Hepatocyte (in vitro differentiated cells): ENCODE measurements around the gene TTF1. TPM values are rescaled to one million over a fixed set of nuclear protein-coding genes. Genes with fewer than 3 reads are reported as not detected.

Source experiments
- DNase-seq: peaks from one replicate; pipeline ENCODE4 v3.0.0-alpha.2; 2016; ENCODE audit warnings: low spot score
- H2AFZ ChIP-seq: fragments of 200-600 bp; sonication (generic); 2 replicates; pipeline ENCODE4 v1.6.0; 2016; ENCODE audit warnings: antibody characterized with exemption, mild to moderate bottlenecking
- H3K27ac ChIP-seq: fragments of 200-600 bp; sonication (generic); 2 replicates; pipeline ENCODE4 v1.5.1; 2016; ENCODE audit warnings: mild to moderate bottlenecking
- H3K27me3 ChIP-seq: fragments of 200-600 bp; sonication (generic); 2 replicates; pipeline ENCODE4 v1.6.1; 2016
- H3K36me3 ChIP-seq: fragments of 200-600 bp; sonication (generic); replicated peaks from 2 replicates; pipeline ENCODE4 v1.5.1; 2016; ENCODE audit warnings: low read depth; ENCODE audit not compliant: insufficient read depth
- H3K4me1 ChIP-seq: fragments of 200-600 bp; sonication (generic); 2 replicates; pipeline ENCODE4 v1.5.1; 2016; ENCODE audit warnings: mild to moderate bottlenecking, moderate library complexity; ENCODE audit not compliant: insufficient read depth
- H3K4me2 ChIP-seq: fragments of 200-600 bp; sonication (generic); 2 replicates; pipeline ENCODE4 v1.6.0; 2016
- H3K4me3 ChIP-seq: fragments of 200-600 bp; sonication (generic); 2 replicates; pipeline ENCODE4 v1.5.1; 2016; ENCODE audit warnings: mild to moderate bottlenecking
- H3K79me2 ChIP-seq: fragments of 200-600 bp; sonication (generic); 2 replicates; pipeline ENCODE4 v1.6.0; 2017; ENCODE audit warnings: mild to moderate bottlenecking
- H3K9me2 ChIP-seq: fragments of 200-600 bp; sonication (generic); replicated peaks from 2 replicates; pipeline ENCODE4 v1.6.0; 2017; ENCODE audit warnings: mild to moderate bottlenecking; ENCODE audit not compliant: insufficient read depth
- H3K9me3 ChIP-seq: fragments of 200-600 bp; sonication (generic); 2 replicates; pipeline ENCODE4 v1.5.1; 2016; ENCODE audit warnings: low read depth, mild to moderate bottlenecking
- H4K20me1 ChIP-seq: fragments of 200-600 bp; sonication (generic); 2 replicates; pipeline ENCODE4 v1.6.0; 2016; ENCODE audit warnings: mild to moderate bottlenecking; ENCODE audit not compliant: insufficient read depth, poor library complexity, severe bottlenecking
- CTCF ChIP-seq: fragments of 200-600 bp; sonication (generic); IDR thresholded peaks from 2 replicates; pipeline ENCODE4 v1.5.1; 2016; ENCODE audit warnings: antibody characterized with exemption, mild to moderate bottlenecking; ENCODE audit not compliant: poor library complexity
- EZH2 ChIP-seq: fragments of 200-600 bp; sonication (generic); IDR thresholded peaks from 2 replicates; pipeline ENCODE4 v1.6.1; 2016; ENCODE audit warnings: antibody characterized with exemption, mild to moderate bottlenecking, borderline replicate concordance
- EZH2phosphoT487 ChIP-seq: fragments of 200-600 bp; sonication (generic); IDR thresholded peaks from one replicate; pipeline ENCODE4 v1.6.1; 2018; ENCODE audit warnings: antibody characterized with exemption, mild to moderate bottlenecking, low read depth, moderate library complexity; ENCODE audit not compliant: unreplicated experiment, severe bottlenecking
- WGBS: methylation state at CpG from one replicate; pipeline ENCODE4 v1.1.6; 2016; ENCODE audit warnings: low lambda C conversion rate; ENCODE audit errors: missing lambda C conversion rate; 5-methylcytosine and 5-hydroxymethylcytosine counted together
- polyA plus RNA-seq: library from polyadenylated mRNA; unstranded; fragments of >200 nt; fragmentation: Nextera tagmentation; extraction: Ambion mirVana; gene quantifications from 2 replicates; pipeline ENCODE4 v1.2.1, GENCODE V29; 2016
- total RNA-seq: library from RNA; depleted of rRNA; stranded (reverse); fragments of >200 nt; gene quantifications from 2 replicates; pipeline ENCODE4 v1.2.3, GENCODE V29; 2014

The TTF1 gene
- total and polyA plus RNA-seq, 2 experiments from 2014 or later, result 5.5 to 7.0 TPM

DNA sequence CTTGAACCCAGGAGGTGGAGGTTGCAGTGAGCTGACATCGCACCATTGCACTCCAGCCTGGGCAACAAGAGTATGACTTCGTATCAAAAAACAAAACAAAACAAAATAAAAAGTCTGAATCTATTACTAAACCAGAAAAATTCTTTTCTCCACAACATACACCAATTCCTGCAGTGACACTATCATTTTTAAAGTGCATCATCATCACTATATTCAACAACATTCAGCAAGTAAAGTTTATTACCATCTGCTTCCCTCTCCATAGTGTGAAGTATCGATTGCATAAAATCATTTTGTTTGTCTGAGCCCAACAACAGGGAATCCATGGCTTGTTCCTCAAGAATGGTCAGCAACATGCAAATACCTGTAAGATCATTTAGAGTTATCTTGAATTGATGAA lies 72.3 kb downstream of the TTF1 start:
- Histone ChIP-seq H2AFZ (no peak overlapping the region), H3K79me2 (no peaks in the 10 kb centered on the region), H3K27me3 (no peaks in the 10 kb centered on the region), H3K27ac (no peak overlapping the region), H3K4me3 (no peak overlapping the region), H3K4me2 (no peak overlapping the region), H3K9me3 (no peaks in the 10 kb centered on the region), H4K20me1 (peaks cover 2% of the 10 kb centered on the region), H3K36me3 (peaks cover 24% of the 10 kb centered on the region), H3K4me1 (no peaks in the 10 kb centered on the region), H3K9me2 (no peaks in the 10 kb centered on the region)
- no peak for DNase-seq
- 100% methylated on average over 3 of the region's 3 CpGs for WGBS
- TF ChIP-seq CTCF, result no peak
- no peak for TF ChIP-seq EZH2
- TF ChIP-seq EZH2phosphoT487, result no peak

GRCh38 chr9:132333556-132333955 lies 73.1 kb downstream of the TTF1 start:
- TF ChIP-seq CTCF (no peak), EZH2phosphoT487 (no peak), EZH2 (no peak)
- H4K20me1 ChIP-seq, result peaks cover 2% of the 10 kb centered on the region
- 81% methylated on average over 1 of the region's 1 CpG for WGBS
- no peak for DNase-seq
- peaks cover 27% of the 10 kb centered on the region for H3K36me3 ChIP-seq
- peaks cover 5% of the 10 kb centered on the region for H3K79me2 ChIP-seq
- no peak overlapping the region for H3K4me3 ChIP-seq
- H2AFZ ChIP-seq, result no peak overlapping the region
- no peaks in the 10 kb centered on the region for H3K9me3 ChIP-seq
- H3K9me2 ChIP-seq, result no peaks in the 10 kb centered on the region
- no peaks in the 10 kb centered on the region for H3K4me1 ChIP-seq
- H3K4me2 ChIP-seq, result no peak overlapping the region
- H3K27ac ChIP-seq, result no peak overlapping the region
- H3K27me3 ChIP-seq, result no peaks in the 10 kb centered on the region

DNA sequence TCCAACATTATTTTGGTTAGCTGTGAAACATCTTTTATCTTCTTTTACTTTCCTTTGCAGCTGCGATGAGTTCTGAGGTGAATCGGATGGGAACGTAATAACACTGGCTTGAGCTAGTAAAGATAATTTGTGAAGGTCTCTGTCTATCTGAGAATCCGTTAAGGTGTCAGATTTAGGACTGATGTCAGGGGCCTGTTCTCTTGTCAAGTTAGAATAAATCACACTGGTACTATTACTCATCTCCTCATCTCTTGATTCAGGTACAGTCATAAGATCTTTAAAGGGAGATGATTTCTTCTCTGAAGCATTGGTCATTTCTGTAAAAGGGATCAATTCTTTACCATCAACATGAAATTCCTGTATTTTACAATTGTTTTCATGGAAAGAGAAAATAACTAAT lies 78.1 kb downstream of the TTF1 start:
- Histone ChIP-seq H3K79me2 (peaks cover 13% of the 10 kb centered on the region), H3K4me1 (no peaks in the 10 kb centered on the region), H3K27ac (no peak overlapping the region), H3K9me2 (no peaks in the 10 kb centered on the region), H2AFZ (no peak overlapping the region), H3K4me2 (no peak overlapping the region), H3K4me3 (no peak overlapping the region), H3K36me3 (peaks cover 27% of the 10 kb centered on the region), H3K27me3 (no peaks in the 10 kb centered on the region), H4K20me1 (peaks cover 2% of the 10 kb centered on the region), H3K9me3 (no peaks in the 10 kb centered on the region)
- no peak for TF ChIP-seq EZH2phosphoT487
- no peak for TF ChIP-seq CTCF
- no peak for TF ChIP-seq EZH2
- WGBS, result 98% methylated on average over 4 of the region's 4 CpGs
- no peak for DNase-seq

DNA sequence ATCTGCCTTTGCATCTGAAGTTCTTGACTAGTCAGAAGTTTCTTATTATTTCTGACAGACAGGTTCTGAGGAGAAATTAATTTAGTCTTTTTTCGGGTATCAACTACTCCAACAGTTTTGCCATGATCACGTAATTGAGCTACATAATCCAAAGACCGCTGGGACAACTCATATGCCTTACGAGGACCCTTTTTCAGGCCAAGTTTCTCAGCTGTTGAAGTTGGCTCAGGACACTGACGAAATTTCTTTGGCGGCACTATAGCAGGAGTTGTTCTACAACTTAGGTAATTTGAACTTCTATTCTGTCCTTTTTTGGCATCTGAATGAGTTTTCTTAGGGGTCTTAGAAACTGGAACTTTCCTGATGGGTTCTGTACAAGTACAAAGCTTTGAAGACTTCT lies 79.1 kb downstream of the TTF1 start:
- WGBS, result over 99% methylated on average over 6 of the region's 6 CpGs
- no peak for DNase-seq
- Histone ChIP-seq H3K4me2 (no peak overlapping the region), H3K79me2 (peaks cover 16% of the 10 kb centered on the region), H3K4me1 (no peaks in the 10 kb centered on the region), H3K9me2 (no peaks in the 10 kb centered on the region), H3K27me3 (no peaks in the 10 kb centered on the region), H3K4me3 (no peak overlapping the region), H4K20me1 (peaks cover 2% of the 10 kb centered on the region), H2AFZ (no peak overlapping the region), H3K36me3 (peaks cover 27% of the 10 kb centered on the region), H3K27ac (no peak overlapping the region), H3K9me3 (no peaks in the 10 kb centered on the region)
- TF ChIP-seq EZH2, result no peak
- no peak for TF ChIP-seq CTCF
- no peak for TF ChIP-seq EZH2phosphoT487
